OCI-LY1 (cell line): Measurements from ENCODE around the gene AGPAT1.

ENCODE experiments used
- H2AFZ ChIP-seq: fragments of 200-600 bp; sonication (generic), shearing (Covaris generic); 2 replicates; pipeline ENCODE4 v1.6.0; 2014; ENCODE audit warnings: antibody characterized with exemption, mild to moderate bottlenecking, low read length
- H3F3A ChIP-seq: fragments of 200-600 bp; sonication (generic), shearing (Covaris generic); 2 replicates; pipeline ENCODE4 v1.6.0; 2014; ENCODE audit warnings: mild to moderate bottlenecking, antibody characterized with exemption, low read length, moderate library complexity; ENCODE audit not compliant: insufficient read depth
- H3K27ac ChIP-seq: fragments of 200-600 bp; sonication (generic); 2 replicates; pipeline ENCODE4 v1.5.1; 2014; ENCODE audit warnings: low read length, mixed run types, mild to moderate bottlenecking, low read depth; ENCODE audit not compliant: poor library complexity, severe bottlenecking
- H3K27me3 ChIP-seq: fragments of 200-600 bp; sonication (generic); 2 replicates; pipeline ENCODE4 v1.6.0; 2014; ENCODE audit warnings: antibody characterized with exemption, mild to moderate bottlenecking, low read length, moderate library complexity; ENCODE audit not compliant: insufficient read depth
- H3K36me3 ChIP-seq: fragments of 200-600 bp; sonication (generic); 2 replicates; pipeline ENCODE4 v1.6.1; 2014; ENCODE audit warnings: mild to moderate bottlenecking, antibody characterized with exemption, low read length, moderate library complexity, mixed read lengths; ENCODE audit not compliant: insufficient read depth
- H3K4me1 ChIP-seq: fragments of 200-600 bp; sonication (generic); 2 replicates; pipeline ENCODE4 v1.5.1; 2014; ENCODE audit warnings: mild to moderate bottlenecking, low read length, moderate library complexity; ENCODE audit not compliant: insufficient read depth, severe bottlenecking
- H3K4me2 ChIP-seq: fragments of 200-600 bp; sonication (generic), shearing (Covaris generic); 2 replicates; pipeline ENCODE4 v1.6.1; 2014; ENCODE audit warnings: low read length
- H3K4me3 ChIP-seq: fragments of 200-600 bp; sonication (generic); 2 replicates; pipeline ENCODE4 v1.5.1; 2014; ENCODE audit warnings: low read length, low read depth, mild to moderate bottlenecking, mixed read lengths; ENCODE audit not compliant: poor library complexity, severe bottlenecking
- H3K79me2 ChIP-seq: fragments of 200-600 bp; shearing (Covaris generic); 2 replicates; pipeline ENCODE4 v1.6.1; 2016; ENCODE audit warnings: mixed run types, low read length, mixed read lengths; ENCODE audit not compliant: insufficient read depth
- H3K9ac ChIP-seq: fragments of 200-600 bp; sonication (generic), shearing (Covaris generic); 2 replicates; pipeline ENCODE4 v1.6.1; 2014; ENCODE audit warnings: mild to moderate bottlenecking, low read length, mixed read lengths
- H3K9me2 ChIP-seq: fragments of 200-600 bp; sonication (generic), shearing (Covaris generic); 2 replicates; pipeline ENCODE4 v1.6.1; 2014; ENCODE audit warnings: low read depth, mild to moderate bottlenecking, low read length, mixed read lengths
- H3K9me3 ChIP-seq: fragments of 200-600 bp; shearing (Covaris generic); 2 replicates; pipeline ENCODE4 v1.6.1; 2014; ENCODE audit warnings: low read length, mixed read lengths
- H4K20me1 ChIP-seq: fragments of 200-600 bp; sonication (generic), shearing (Covaris generic); 2 replicates; pipeline ENCODE4 v1.6.0; 2016; ENCODE audit warnings: mild to moderate bottlenecking, low read length; ENCODE audit not compliant: insufficient read depth
- EZH2 ChIP-seq: fragments of 200-600 bp; sonication (generic), shearing (Covaris generic); IDR thresholded peaks from 2 replicates; pipeline ENCODE4 v1.8.0; 2017; ENCODE audit warnings: borderline replicate concordance, mixed run types, mild to moderate bottlenecking, antibody characterized with exemption, low read length, moderate library complexity, mixed read lengths
- TF ChIP-seq, protein P1 (sequence below): fragments of 200-600 bp; sonication (generic), shearing (Covaris generic); IDR thresholded peaks from 2 replicates; pipeline ENCODE4 v1.5.1; 2017; ENCODE audit warnings: mild to moderate bottlenecking, antibody characterized with exemption, low read length, moderate library complexity, mixed read lengths

AGPAT1 gene

DNA sequence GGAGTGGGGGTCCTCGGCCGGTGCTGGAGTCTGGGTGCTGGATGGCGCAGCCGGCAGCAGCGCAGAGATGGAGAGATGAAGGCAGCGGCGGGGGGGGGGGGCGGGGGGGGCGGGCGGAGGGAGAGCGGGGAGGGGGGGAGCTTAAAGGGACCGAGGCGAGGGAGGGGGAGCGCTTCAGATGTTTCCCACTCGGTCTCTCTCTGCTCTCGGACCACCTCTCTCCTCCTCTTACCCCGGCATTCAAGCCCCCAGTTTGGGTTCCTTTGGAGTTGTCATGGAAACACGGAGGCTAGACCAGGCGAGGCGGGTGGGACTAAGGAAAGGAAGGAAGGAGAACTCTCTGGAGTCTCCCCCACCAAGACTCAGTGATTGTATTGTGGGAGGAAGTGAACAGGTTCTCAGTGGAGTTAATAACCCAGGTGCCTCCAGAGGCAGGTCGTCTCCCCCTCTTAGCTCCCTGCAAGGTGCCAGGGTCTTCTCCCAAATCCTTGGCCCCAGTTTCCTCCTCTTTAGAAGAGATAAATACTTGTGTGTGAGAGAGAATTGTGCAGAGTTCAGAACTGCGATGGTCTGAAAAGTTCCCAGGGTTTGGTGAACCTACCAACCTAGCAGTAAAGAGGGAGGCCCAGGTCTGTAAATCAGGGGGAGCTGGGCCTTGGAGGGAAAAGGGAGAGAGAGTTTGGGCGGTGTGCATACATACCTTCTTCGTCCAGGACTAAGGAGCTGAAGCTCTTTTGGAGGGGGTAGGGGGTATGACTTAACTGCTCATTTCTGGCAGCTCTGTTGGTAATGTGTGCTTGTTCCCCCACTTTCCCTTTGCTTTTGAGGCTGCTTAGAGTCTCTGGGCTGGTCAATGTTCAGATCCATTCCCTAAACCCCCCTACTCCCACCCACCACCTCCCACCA is 23.8 kb downstream of the AGPAT1 start, which contains the start of gene PRRT1:
Gene PRRT1, minus strand, starts transcription at position 77 of the 906 bp plus-strand sequence. CDS start 112 bp downstream, outside the sequence.
- Histone ChIP-seq H3K4me2 (no peak within 1 kb of the TSS; the same call in 1 of the 2 replicates), H2AFZ (no peak within 1 kb of the TSS)

DNA sequence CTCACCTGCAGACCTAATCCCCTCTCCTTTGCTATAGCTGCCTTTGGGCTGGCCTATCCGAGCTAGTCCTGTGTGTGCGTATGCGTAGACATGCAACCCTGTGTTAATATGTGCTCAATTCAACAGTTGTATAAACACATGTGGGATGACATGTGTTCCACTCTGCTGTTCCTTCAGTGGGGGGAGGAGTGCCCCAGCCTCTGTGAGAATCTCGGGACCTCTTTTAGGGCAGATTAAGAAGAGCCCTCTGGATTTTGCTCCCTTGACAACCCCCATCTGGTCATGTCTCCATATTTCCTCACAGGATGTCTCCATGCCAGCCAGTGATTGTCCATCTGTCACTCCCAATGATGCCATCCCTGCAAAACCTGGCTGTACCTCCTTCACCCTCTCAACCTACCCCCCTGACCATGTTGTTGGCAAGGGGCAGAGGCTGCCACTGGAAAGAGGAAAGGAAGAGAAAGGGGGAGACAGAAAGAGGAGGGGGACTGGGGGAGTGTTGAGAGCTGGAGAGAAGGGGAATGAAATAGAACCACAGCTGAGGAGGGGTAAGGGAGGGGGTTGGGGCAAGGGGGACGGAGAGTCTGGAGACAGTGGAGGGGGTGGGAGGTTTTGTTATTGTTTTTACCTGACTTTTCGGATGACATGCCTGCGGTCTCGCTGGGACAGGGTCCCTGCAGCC is 24.6 kb downstream of the AGPAT1 start:
- TF ChIP-seq EZH2, result no peak
- TF ChIP-seq, protein P1, sequence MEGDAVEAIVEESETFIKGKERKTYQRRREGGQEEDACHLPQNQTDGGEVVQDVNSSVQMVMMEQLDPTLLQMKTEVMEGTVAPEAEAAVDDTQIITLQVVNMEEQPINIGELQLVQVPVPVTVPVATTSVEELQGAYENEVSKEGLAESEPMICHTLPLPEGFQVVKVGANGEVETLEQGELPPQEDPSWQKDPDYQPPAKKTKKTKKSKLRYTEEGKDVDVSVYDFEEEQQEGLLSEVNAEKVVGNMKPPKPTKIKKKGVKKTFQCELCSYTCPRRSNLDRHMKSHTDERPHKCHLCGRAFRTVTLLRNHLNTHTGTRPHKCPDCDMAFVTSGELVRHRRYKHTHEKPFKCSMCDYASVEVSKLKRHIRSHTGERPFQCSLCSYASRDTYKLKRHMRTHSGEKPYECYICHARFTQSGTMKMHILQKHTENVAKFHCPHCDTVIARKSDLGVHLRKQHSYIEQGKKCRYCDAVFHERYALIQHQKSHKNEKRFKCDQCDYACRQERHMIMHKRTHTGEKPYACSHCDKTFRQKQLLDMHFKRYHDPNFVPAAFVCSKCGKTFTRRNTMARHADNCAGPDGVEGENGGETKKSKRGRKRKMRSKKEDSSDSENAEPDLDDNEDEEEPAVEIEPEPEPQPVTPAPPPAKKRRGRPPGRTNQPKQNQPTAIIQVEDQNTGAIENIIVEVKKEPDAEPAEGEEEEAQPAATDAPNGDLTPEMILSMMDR, result no peak
- no peak overlapping the region for H3K4me2 ChIP-seq
- no peaks in the 10 kb centered on the region; the same call in 1 of the 2 replicates for H3K36me3 ChIP-seq
- H3K4me3 ChIP-seq, result no peak overlapping the region
- H3K9me3 ChIP-seq, result no peaks in the 10 kb centered on the region
- H3K9ac ChIP-seq, result no peak overlapping the region
- 0 out of 2 replicates have a peak, but pooled peaks cover 4% of the 10 kb centered on the region for H3F3A ChIP-seq
- H2AFZ ChIP-seq, result no peak overlapping the region
- H3K27me3 ChIP-seq, result no peaks in the 10 kb centered on the region; the same call in 1 of the 2 replicates
- H3K79me2 ChIP-seq, result no peaks in the 10 kb centered on the region
- no peaks in the 10 kb centered on the region for H3K9me2 ChIP-seq
- H3K27ac ChIP-seq, result no peak overlapping the region
- no peaks in the 10 kb centered on the region for H4K20me1 ChIP-seq
- peaks cover 25% of the 10 kb centered on the region for H3K4me1 ChIP-seq

More for the DNA sequence above, 23.8 kb downstream of the AGPAT1 start, which contains the start of gene PRRT1:
- H3K9ac ChIP-seq, result no peak within 1 kb of the TSS
- H3F3A ChIP-seq, result 0 out of 2 replicates have a peak, but pooled peaks cover 4% of the 10 kb centered on the region
- no peaks in the 10 kb centered on the region; the same call in 1 of the 2 replicates for H3K36me3 ChIP-seq
- H3K4me3 ChIP-seq, result no peak within 1 kb of the TSS
- H3K9me3 ChIP-seq, result no peaks in the 10 kb centered on the region
- no peaks in the 10 kb centered on the region for H3K79me2 ChIP-seq
- H3K9me2 ChIP-seq, result no peaks in the 10 kb centered on the region
- no peaks in the 10 kb centered on the region for H4K20me1 ChIP-seq
- peaks cover 25% of the 10 kb centered on the region for H3K4me1 ChIP-seq
- no peaks in the 10 kb centered on the region; the same call in 1 of the 2 replicates for H3K27me3 ChIP-seq
- no peak for TF ChIP-seq EZH2
- TF ChIP-seq, protein P1, result no peak
- H3K27ac ChIP-seq, result no peak within 1 kb of the TSS

DNA sequence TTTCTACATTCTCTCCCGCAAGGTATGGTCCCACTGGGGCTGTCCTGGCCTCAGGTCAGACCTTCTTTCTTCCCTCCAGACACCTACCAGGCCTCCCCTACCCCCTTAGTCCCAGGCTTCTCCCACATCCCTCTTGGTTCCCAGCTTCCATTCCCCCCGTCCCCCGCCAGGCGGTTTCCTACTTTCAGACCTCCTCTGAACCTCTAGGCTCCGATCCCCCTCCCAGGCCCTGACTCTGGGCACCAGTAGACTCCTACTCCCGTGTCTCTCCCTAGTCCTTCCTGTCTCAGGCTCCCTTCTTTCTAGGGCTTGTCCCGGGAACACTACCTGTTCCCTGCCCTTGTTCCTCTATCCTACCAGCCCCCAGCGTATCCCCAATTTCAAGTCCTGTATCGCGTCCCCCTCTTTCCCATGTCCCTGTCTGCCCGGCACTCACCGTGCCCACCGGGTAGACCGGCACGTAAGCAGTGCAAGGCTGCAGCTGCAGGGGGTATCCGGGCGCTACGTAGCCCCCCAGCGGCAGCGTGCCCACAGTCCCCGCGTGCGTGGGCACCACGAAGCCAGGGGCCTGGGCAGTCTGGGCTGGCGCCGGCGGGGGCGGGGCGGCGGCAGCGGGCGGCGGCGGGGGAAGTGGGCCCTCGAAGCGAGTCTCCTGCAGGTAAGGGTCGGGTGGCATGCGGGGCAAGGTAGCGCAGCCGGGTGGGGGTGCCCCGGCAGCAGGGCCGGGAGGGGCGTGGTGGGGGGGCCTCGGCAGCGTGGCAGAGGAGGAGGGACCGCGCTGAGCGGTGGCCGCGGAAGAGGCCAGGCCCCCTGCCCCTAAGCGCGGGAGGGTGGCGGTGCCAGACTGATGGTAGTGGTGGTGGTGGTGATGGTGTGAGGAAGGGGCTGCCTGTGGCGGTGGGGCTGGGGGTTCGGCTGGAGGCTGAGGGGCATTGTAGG is 25.7 kb downstream of the AGPAT1 start:
- Histone ChIP-seq H3K79me2 (no peaks in the 10 kb centered on the region), H3K36me3 (no peaks in the 10 kb centered on the region), H3K4me2 (no peak overlapping the region), H4K20me1 (no peaks in the 10 kb centered on the region), H2AFZ (no peak overlapping the region), H3K9ac (no peak overlapping the region), H3K27me3 (no peaks in the 10 kb centered on the region; the same call in 1 of the 2 replicates), H3F3A (0 out of 2 replicates have a peak, but pooled peaks cover 4% of the 10 kb centered on the region), H3K9me2 (no peaks in the 10 kb centered on the region), H3K27ac (no peak overlapping the region), H3K4me3 (no peak overlapping the region), H3K4me1 (peaks cover 20% of the 10 kb centered on the region), H3K9me3 (no peaks in the 10 kb centered on the region)
- TF ChIP-seq, protein P1, result no peak
- TF ChIP-seq EZH2, result no peak
